ENCODE measurements around the gene TWNK. TPM values are rescaled to one million over a fixed set of nuclear protein-coding genes. Genes with fewer than 3 reads are reported as not detected.

Gene TWNK
- total RNA-seq, 2 experiments from 2014 or later, result 2.7 to 2.8 TPM

DNA sequence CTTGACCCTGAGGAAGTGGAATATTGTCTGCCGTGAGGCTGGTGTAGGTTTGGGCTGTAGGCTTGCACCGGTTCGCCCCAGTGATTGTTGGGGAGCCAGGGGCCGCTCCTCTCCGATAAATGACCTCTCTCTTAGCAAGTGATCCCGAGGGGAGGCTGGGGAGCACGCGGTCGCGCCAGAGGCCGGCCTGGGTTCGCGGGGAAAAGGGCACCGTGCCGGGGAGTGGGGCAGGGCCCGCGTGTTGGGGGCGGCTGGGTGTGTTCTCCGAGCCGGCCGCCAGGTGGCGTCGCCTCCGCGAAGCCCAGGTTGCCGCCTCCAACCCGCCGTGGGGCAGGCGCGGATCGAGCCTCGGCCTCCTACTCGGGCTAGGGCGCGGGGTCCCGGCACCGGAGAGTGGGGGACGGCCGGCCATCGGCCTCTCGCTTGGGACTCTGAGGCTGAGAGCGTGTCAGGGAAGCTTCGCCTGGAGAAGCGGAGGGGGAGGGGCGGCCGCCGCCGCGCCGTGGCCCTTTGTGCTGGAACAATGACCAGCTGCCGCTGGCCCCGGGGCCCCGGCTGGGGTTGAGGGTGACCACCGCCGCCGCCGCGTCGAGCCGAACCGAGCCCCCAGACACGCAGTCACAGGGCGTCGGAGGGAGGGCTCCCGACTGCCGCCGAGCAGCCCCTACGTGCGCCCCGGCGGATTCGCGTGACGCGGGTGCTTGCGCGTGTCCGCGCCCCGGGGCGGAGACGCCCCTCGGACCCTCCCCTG lies 11.8 kb downstream of the TWNK start:
- no peaks in the 10 kb centered on the region for H3K9me3 Mint-ChIP-seq
- H3K4me1 ChIP-seq (ENCODE audit: insufficient read depth, low read length), result peaks cover 41% of the 10 kb centered on the region
- peak overlapping the region; percentile 97 for H3K4me3 ChIP-seq (ENCODE audit: low read length)
- peaks cover 15% of the 10 kb centered on the region for H3K36me3 ChIP-seq (ENCODE audit: insufficient read depth, low read length)
- H3K4me3 Mint-ChIP-seq, result peak overlapping the region; percentile 90
- peaks cover 25% of the 10 kb centered on the region for H3K4me1 Mint-ChIP-seq (ENCODE audit: low read depth)
- no peaks in the 10 kb centered on the region for H3K27me3 Mint-ChIP-seq
- peak overlapping the region; percentile 82 to 90 for H3K27ac ChIP-seq (ENCODE audit: low read depth in 1 of 2, low read length in 2 of 2)
- CTCF ChIA-PET, result interaction anchor here (1.0 to 3.6 kb wide), 6 partner anchors 7 to 32 kb away, joined by 3 to 20 read pairs (median 8); partner anchors contain the start of genes MRPL43, PDZD7, SFXN3 and TWNK
- peak; percentile 61 to 90 (median 74) for DNase-seq
- intact Hi-C loops (cut with DNase I, micrococcal nuclease), result loop anchor here (1.0 kb wide), 2 partner anchors 15 to 32 kb away; partner anchors contain the start of genes PDZD7 (in 1 of the 2) and SFXN3 (in 1 of the 2)
- H3K27ac Mint-ChIP-seq, result peak overlapping the region; percentile 76
- H3K27me3 ChIP-seq (ENCODE audit: control insufficient read depth in 1 of 2, insufficient read depth in 2 of 2, low read length in 2 of 2), result no peaks in the 10 kb centered on the region
- POLR2A ChIA-PET, result interaction anchor here (0.6 to 5.1 kb wide), 7 partner anchors 12 to 87 kb away, joined by 3 to 44 read pairs (median 4); partner anchors contain the start of genes MRPL43, PDZD7, SFXN3 and SLF2
- peaks cover 12% of the 10 kb centered on the region for H3K36me3 Mint-ChIP-seq (ENCODE audit: low read depth)
- peak; percentile 66 for ATAC-seq (ENCODE audit: poor library complexity)
- TF ChIP-seq, protein P1, sequence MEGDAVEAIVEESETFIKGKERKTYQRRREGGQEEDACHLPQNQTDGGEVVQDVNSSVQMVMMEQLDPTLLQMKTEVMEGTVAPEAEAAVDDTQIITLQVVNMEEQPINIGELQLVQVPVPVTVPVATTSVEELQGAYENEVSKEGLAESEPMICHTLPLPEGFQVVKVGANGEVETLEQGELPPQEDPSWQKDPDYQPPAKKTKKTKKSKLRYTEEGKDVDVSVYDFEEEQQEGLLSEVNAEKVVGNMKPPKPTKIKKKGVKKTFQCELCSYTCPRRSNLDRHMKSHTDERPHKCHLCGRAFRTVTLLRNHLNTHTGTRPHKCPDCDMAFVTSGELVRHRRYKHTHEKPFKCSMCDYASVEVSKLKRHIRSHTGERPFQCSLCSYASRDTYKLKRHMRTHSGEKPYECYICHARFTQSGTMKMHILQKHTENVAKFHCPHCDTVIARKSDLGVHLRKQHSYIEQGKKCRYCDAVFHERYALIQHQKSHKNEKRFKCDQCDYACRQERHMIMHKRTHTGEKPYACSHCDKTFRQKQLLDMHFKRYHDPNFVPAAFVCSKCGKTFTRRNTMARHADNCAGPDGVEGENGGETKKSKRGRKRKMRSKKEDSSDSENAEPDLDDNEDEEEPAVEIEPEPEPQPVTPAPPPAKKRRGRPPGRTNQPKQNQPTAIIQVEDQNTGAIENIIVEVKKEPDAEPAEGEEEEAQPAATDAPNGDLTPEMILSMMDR (IDR thresholded peaks at IDR 0.05), result peak; percentile 96
- no peaks in the 10 kb centered on the region for H3K9me3 ChIP-seq (ENCODE audit: control insufficient read depth in 1 of 2, insufficient read depth in 1 of 2, low read length in 2 of 2)

DNA sequence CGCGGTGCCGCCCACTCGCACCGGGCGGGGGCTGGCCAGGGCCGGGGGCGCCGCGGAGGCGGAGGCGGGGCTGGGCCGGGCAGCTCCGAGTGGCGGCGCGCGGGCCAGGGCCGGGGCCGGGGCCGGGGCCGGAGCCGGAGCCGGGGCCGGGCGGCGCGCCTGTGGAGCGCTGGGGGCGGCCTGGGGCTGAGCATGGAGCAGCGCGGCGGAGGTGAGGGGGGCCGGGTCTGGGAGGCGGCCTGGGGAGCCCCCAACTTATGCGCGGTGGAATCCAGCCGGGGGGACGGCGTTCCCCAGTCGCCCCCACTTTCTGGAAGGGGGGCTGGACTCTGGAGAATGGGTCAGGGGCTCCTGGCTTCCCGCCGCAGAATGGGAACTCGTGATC lies 12.4 kb downstream of the TWNK start, which contains the start of gene LZTS2:
TSS of gene LZTS2 (plus strand) at position 67 of the 385 bp plus-strand sequence. CDS start 2,731 bp downstream, outside the sequence.
- H3K27ac Mint-ChIP-seq, result peak within 1 kb of the TSS; percentile 76
- ChIA-PET POLR2A (interaction anchor here (0.6 to 5.1 kb wide), 6 partner anchors 13 to 87 kb away, joined by 3 to 44 read pairs (median 6); partner anchors contain the start of genes MRPL43, PDZD7, SFXN3 and SLF2), CTCF (interaction anchor here (1.0 to 3.6 kb wide), 4 partner anchors 10 to 32 kb away, joined by 3 to 20 read pairs (median 8); partner anchors contain the start of genes MRPL43, PDZD7, SFXN3 and TWNK)
- no peak for DNase-seq
- Histone ChIP-seq H3K36me3 (ENCODE audit: insufficient read depth, low read length) (peaks cover 12% of the 10 kb centered on the region), H3K27me3 (ENCODE audit: control insufficient read depth in 1 of 2, insufficient read depth in 2 of 2, low read length in 2 of 2) (no peaks in the 10 kb centered on the region), H3K4me3 (ENCODE audit: low read length) (peak within 1 kb of the TSS; percentile 97), H3K27ac (ENCODE audit: low read depth in 1 of 2, low read length in 2 of 2) (peak within 1 kb of the TSS; percentile 82 to 90), H3K9me3 (ENCODE audit: control insufficient read depth in 1 of 2, insufficient read depth in 1 of 2, low read length in 2 of 2) (no peaks in the 10 kb centered on the region), H3K4me1 (ENCODE audit: insufficient read depth, low read length) (peaks cover 41% of the 10 kb centered on the region)
- peaks cover 25% of the 10 kb centered on the region for H3K4me1 Mint-ChIP-seq (ENCODE audit: low read depth)
- peaks cover 6% of the 10 kb centered on the region for H3K36me3 Mint-ChIP-seq (ENCODE audit: low read depth)
- no peaks in the 10 kb centered on the region for H3K9me3 Mint-ChIP-seq
- TF ChIP-seq, protein P1 (IDR thresholded peaks at IDR 0.05), result no peak
- ATAC-seq (ENCODE audit: poor library complexity), result no peak
- H3K4me3 Mint-ChIP-seq, result peak within 1 kb of the TSS; percentile 90
- H3K27me3 Mint-ChIP-seq, result no peaks in the 10 kb centered on the region
- intact Hi-C loops (cut with DNase I, micrococcal nuclease), result loop anchor here (1.0 kb wide), 1 partner anchor 15 kb away; no protein-coding TSS in a partner anchor

DNA sequence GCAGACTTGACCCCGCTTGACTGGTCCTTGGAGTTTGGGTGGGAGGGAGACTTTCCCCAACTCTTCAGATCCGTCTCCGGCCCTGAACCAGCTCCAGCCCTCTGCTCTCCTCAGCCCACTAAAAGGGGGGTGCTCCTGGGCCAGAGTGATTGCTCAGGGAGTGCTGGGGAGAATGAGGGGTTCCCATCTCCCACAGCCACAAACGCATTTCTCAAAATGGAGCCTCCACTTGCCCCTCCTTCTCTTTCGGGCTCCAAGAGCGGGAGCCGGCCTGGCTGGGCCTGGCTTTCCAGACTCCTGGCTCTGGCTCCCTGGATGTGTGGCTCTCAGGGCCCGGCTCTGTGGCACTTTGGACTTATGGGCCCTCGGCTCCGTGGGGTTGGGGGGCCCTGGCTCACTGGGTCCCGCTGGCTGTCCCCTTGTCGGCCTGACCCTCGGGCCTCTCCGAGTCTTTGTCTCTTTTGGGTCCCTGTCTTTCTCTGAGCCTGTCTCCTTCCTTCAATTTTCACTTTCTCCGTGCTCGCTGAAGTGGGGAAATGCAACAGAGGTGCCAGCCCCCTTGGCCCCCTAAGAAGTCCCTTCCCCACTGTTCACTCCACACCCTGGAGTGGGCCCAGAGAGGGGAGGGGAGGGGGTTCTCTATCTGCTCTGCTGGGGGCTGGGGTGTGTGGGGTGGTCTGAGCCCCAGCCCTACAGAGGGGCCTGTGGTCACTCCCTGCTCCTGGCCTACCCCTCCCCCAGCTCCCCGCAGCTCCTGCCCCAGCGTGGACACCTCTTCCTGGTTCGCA lies 13.0 kb downstream of the TWNK start:
- Histone ChIP-seq H3K4me3 (ENCODE audit: low read length) (peak overlapping the region; percentile 46), H3K27me3 (ENCODE audit: control insufficient read depth in 1 of 2, insufficient read depth in 2 of 2, low read length in 2 of 2) (no peaks in the 10 kb centered on the region), H3K36me3 (ENCODE audit: insufficient read depth, low read length) (peaks cover 12% of the 10 kb centered on the region), H3K9me3 (ENCODE audit: control insufficient read depth in 1 of 2, insufficient read depth in 1 of 2, low read length in 2 of 2) (no peaks in the 10 kb centered on the region), H3K4me1 (ENCODE audit: insufficient read depth, low read length) (peaks cover 41% of the 10 kb centered on the region), H3K27ac (ENCODE audit: low read depth in 1 of 2, low read length in 2 of 2) (no peak overlapping the region)
- Mint-ChIP-seq H3K4me3 (peak overlapping the region; percentile 91), H3K9me3 (no peaks in the 10 kb centered on the region), H3K36me3 (ENCODE audit: low read depth) (peaks cover 5% of the 10 kb centered on the region), H3K27me3 (no peaks in the 10 kb centered on the region), H3K27ac (peak overlapping the region; percentile 68), H3K4me1 (ENCODE audit: low read depth) (peaks cover 25% of the 10 kb centered on the region)
- intact Hi-C loops (cut with DNase I, micrococcal nuclease), result no loop called here
- ChIA-PET POLR2A (interaction anchor here (1.2 to 5.1 kb wide), 2 partner anchors 16 to 31 kb away, joined by 3 to 44 read pairs; partner anchors contain the start of genes PDZD7 and SFXN3), CTCF (interaction anchor here (1.0 to 1.3 kb wide), 2 partner anchors 13 to 31 kb away, joined by 3 to 7 read pairs; partner anchors contain the start of genes MRPL43, PDZD7, SFXN3 and TWNK)
- DNase-seq (no peak), ATAC-seq (ENCODE audit: poor library complexity) (no peak)
- TF ChIP-seq, protein P1 (IDR thresholded peaks at IDR 0.05), result no peak
